Activated naive CD4-positive, alpha-beta T cell treated with anti-CD3 and anti-CD28 coated beads, Interleukin-2, amount 50 U/mL, for 16 hours (primary cell): ENCODE measurements around the gene DCC.

Experiments used
- DNase-seq: peaks from one replicate; pipeline ENCODE4 v3.0.0-alpha.2; 2020

Gene DCC

DNA sequence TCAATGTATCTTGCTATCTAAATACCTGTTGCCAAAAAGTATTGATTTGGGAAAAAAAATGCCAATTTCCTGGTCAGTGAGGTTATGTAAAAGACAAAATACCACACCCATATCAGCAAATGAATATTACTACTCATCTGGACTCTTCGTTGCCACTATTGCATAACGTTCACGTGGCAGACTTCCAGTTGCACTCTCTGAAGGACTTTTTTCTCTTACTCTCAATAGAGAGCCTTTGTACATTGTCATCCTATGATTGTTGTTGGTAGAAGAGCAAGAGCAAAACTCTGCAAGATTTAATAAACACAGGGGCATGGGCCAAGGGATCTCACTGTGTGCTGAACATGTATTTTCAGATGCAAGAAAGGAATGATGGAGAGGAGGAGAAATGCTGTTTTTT, 1194.7 kb downstream of the DCC start:
- no peak for DNase-seq

GRCh38 chr18:53536908-53537307, 1196.9 kb downstream of the DCC start:
- no peak for DNase-seq

- DNase-seq: no peak
Observed at GRCh38 chr18:53541924-53542323, 1201.9 kb downstream of the DCC start.

GRCh38 chr18:53543711-53544110, 1203.7 kb downstream of the DCC start:
- DNase-seq: no peak

DNA sequence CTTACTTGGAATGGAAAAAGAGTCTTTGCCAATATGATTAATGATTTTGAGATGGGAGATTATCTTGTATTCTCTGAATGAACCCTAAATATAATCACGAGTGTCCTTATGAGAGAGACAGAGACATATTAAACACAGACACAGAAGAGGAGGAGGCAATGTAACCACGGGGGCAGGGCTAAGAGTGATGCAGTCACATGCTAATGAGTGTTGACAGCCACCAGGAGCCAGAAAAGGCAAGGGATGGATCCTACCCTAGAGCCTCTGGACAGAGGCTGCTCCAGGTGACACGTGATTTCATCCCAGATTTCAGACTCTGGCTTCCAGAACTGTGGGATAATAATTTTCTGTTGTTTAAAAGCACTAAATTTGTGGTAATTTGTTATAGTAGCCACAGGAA, 1204.9 kb downstream of the DCC start:
- DNase-seq: no peak

DNA sequence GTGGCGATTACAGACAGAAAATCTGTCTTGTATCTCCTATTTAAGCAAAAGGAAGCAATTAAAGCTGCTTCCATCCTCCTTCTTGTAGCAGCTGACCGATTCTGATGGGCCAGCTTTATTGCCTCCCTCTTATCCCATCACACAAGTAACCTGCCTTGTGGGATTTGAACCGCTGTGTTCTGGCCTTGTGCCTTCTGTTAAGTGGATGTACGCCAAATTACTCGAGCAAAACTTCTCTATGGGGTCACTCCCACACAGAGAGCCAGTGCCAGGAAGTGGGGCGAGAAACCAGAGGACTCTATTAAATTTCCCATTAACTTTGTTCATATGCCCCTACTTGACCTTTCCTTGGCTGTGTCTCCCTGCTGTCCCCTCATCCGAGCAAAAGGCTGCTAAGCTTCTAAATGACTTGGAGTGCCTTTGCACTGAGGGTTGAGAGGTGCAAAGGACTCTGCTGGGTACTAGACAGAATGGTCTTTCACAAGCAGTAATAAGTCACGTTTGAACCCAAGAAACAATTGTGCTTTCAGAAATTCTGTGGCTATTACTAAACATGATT, 1212.0 kb downstream of the DCC start:
- no peak for DNase-seq

DNA sequence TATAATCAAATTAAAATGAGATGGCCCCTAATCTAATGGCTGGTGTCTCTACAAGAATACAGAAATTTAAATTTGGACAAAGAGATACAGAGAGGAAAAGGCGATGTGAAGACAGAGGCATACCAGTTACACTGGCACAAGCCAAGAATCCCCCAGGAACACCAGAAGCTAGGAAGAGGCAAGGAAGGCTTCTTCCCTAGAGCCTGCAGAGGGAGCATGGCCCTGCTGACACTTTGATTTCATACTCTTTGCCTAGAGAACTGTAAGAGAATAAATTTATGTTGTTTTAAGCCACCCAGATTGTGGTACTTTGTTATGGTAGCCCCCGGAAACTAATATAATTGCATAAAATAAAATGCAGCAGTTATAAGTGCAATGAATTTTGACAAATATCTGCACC, 1213.0 kb downstream of the DCC start:
- no peak for DNase-seq

GRCh38 chr18:53556450-53556849, 1216.5 kb downstream of the DCC start:
- DNase-seq: no peak

- no peak for DNase-seq
Observed at GRCh38 chr18:53560546-53560945, 1220.5 kb downstream of the DCC start.

DNA sequence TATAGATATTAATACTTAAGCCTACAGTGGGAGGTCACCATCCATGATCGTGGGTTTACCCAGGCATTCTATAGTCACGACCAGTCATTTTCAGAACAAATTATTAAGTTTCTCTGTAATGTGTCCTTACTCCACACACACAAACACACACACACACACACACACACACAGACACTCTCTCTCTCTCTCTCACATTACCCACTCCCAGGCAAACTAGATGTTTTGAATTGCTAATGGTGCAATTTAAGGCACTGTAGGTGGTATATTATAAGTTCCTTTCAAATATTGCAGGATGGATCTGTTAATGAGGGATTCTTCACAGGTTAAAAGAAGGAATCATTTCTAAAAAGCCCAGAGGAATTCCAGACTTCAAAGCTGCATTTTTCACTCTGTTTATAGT, 1226.6 kb downstream of the DCC start:
- DNase-seq: no peak

DNA sequence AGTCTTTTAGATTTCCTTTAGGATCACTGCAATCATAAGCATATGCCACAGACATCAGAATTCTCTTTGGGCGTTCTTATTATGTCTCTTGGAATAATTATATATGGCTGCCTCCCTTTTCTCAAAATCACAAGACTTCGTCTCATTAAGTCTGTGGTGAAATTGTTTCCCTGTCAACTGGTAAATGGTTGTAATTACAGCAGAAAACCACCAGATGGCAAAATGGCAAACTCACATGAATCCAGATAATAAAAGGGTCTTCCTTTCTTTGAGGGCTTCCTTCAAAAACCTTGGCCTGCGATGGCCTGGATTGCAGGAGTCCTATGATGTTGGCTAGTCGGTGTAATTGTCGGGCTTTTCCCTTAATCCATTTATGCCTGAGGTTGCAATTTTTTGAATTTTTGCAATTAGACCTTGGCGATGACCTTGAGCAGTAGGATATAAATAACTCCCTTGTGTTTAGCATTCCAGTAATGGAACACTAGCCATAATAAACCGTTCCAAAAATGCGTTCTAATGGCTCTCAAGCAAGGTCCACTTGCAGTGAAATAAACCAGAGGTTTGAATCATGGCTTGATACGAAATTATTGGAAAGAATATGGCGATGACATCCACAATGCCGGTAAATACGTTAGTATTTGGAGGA, 1228.1 kb downstream of the DCC start:
- DNase-seq: no peak
